CD4-positive, alpha-beta memory T cell (primary cell): ENCODE results near the gene CEBPE. TPM values are rescaled to one million over a fixed set of nuclear protein-coding genes. Genes with fewer than 3 reads are reported as not detected.

Experiments
- CTCF ChIA-PET: fragments of 350-600 bp; sonication (Branson Sonifier 250); formaldehyde crosslinking; loops from one replicate; lab custom pipeline; 2021; ENCODE audit warnings: inconsistent platforms; ENCODE audit not compliant: partially characterized antibody; lab: Charles Lee
- POLR2A ChIA-PET: fragments of 350-600 bp; sonication (Branson Sonifier 250); formaldehyde crosslinking; loops from one replicate; lab custom pipeline; 2021; ENCODE audit not compliant: partially characterized antibody; lab: Charles Lee
- DNase-seq, 5 donors: peaks; one replicate each; pipeline versions ENCODE4 v3.0.0 to v3.0.0-alpha.2; 2020 to 2022; ENCODE audit warnings: mixed read lengths in 1 of 5
- H3K27ac ChIP-seq: one replicate; pipeline ENCODE4 v1.7.0; 2013; ENCODE audit warnings: low read depth, low read length
- H3K27me3 ChIP-seq: 2 replicates; pipeline ENCODE4 v1.7.0; 2013; ENCODE audit warnings: mild to moderate bottlenecking, low read length, moderate library complexity; ENCODE audit not compliant: insufficient read depth
- H3K36me3 ChIP-seq: 2 replicates; pipeline ENCODE4 v1.7.0; 2013; ENCODE audit warnings: mild to moderate bottlenecking, low read length, moderate library complexity; ENCODE audit not compliant: insufficient read depth
- H3K4me1 ChIP-seq: 2 replicates; pipeline ENCODE4 v1.7.0; 2013; ENCODE audit warnings: mild to moderate bottlenecking, low read length, moderate library complexity; ENCODE audit not compliant: insufficient read depth
- H3K4me3 ChIP-seq, 2 donors: one replicate each; pipeline ENCODE4 v1.7.0; 2013; ENCODE audit warnings: low read length in 2 of 2, mild to moderate bottlenecking in 1 of 2
- H3K9me3 ChIP-seq, 2 donors: one replicate each; pipeline ENCODE4 v1.7.0; 2013; ENCODE audit warnings: low read length in 2 of 2, control low read depth in 1 of 2; ENCODE audit not compliant: control insufficient read depth in 1 of 2
- H3K27ac Mint-ChIP-seq, 7 donors: one replicate each; pipeline ENCODE4 v1.8.0; 2020 to 2021; ENCODE audit warnings: mixed read lengths in 7 of 7, mild to moderate bottlenecking in 6 of 7, inconsistent platforms in 3 of 7, moderate library complexity in 3 of 7
- H3K27me3 Mint-ChIP-seq, 2 donors: one replicate each; pipeline ENCODE4 v1.8.0; 2020 to 2021; ENCODE audit warnings: mixed read lengths in 2 of 2
- H3K36me3 Mint-ChIP-seq, 2 donors: one replicate each; pipeline ENCODE4 v1.8.0; 2020 to 2021; ENCODE audit warnings: mixed read lengths in 2 of 2, inconsistent platforms in 1 of 2, mild to moderate bottlenecking in 1 of 2
- H3K4me1 Mint-ChIP-seq, 4 donors: one replicate each; pipeline ENCODE4 v1.8.0; 2020 to 2021; ENCODE audit warnings: mixed read lengths in 4 of 4, mild to moderate bottlenecking in 1 of 4
- H3K4me3 Mint-ChIP-seq, 8 donors: one replicate each; pipeline ENCODE4 v1.8.0; 2020 to 2021; ENCODE audit warnings: mixed read lengths in 8 of 8, mild to moderate bottlenecking in 7 of 8, moderate library complexity in 6 of 8, inconsistent platforms in 3 of 8
- H3K9me3 Mint-ChIP-seq, 8 donors: one replicate each; pipeline ENCODE4 v1.8.0; 2020 to 2021; ENCODE audit warnings: mixed read lengths in 8 of 8, mild to moderate bottlenecking in 5 of 8, inconsistent platforms in 3 of 8, moderate library complexity in 1 of 8
- intact Hi-C: fragments of 100-400 bp; cut with micrococcal nuclease; formaldehyde crosslinking; loops from one replicate; pipeline ENCODE4 v1.15.1; 2023
- polyA plus RNA-seq, 2 donors: library from polyadenylated mRNA; unstranded; fragments of 300-500 nt; fragmentation: Illumina TruSeq; gene quantifications; one replicate each; pipeline ENCODE4 v1.2.3, GENCODE V29; 2021
- total RNA-seq, 2 experiments: library from RNA; stranded (reverse); gene quantifications; one replicate each; pipeline ENCODE4 v1.2.3, GENCODE V29; 2021

The CEBPE gene
- total and polyA plus RNA-seq, 4 experiments from 2014 or later = 0.16 to 0.84 (median 0.52) TPM

GRCh38 chr14:23085458-23085857 lies 33.6 kb downstream of the CEBPE start:
- H3K4me3 Mint-ChIP-seq = no peak overlapping the region
- Histone ChIP-seq H3K4me1 (peaks cover 5% of the 10 kb centered on the region), H3K4me3 (no peak overlapping the region), H3K9me3 (no peaks in the 10 kb centered on the region), H3K27ac (no peak overlapping the region), H3K36me3 (peaks cover 69% of the 10 kb centered on the region), H3K27me3 (no peaks in the 10 kb centered on the region)
- intact Hi-C loops = no loop called here
- H3K36me3 Mint-ChIP-seq = peaks cover 56 to 71% of the 10 kb centered on the region in 2 donors
- no peak for DNase-seq
- H3K27ac Mint-ChIP-seq = no peak overlapping the region
- ChIA-PET CTCF (interaction anchor here (1.1 to 2.1 kb wide), 7 partner anchors 8 to 99 kb away, joined by 3 to 8 read pairs (median 4); partner anchors contain the start of genes ACIN1 and C14orf119), POLR2A (interaction anchor here (0.8 to 1.1 kb wide), 2 partner anchors 9 kb away, joined by 3 to 6 read pairs; partner anchors contain the start of genes ACIN1 and C14orf119)
- H3K4me1 Mint-ChIP-seq = peaks cover 19 to 37% (median 20%) of the 10 kb centered on the region in 4 donors
- H3K27me3 Mint-ChIP-seq = no peaks in the 10 kb centered on the region
- H3K9me3 Mint-ChIP-seq = peaks cover 0 to 3% (median 0%) of the 10 kb centered on the region in 8 donors

- Mint-ChIP-seq H3K4me1 (peaks cover 2 to 9% (median 7%) of the 10 kb centered on the region in 4 donors), H3K36me3 (peaks cover 57 to 75% of the 10 kb centered on the region in 2 donors), H3K27me3 (no peaks in the 10 kb centered on the region), H3K4me3 (no peak overlapping the region), H3K9me3 (no peaks in the 10 kb centered on the region), H3K27ac (peak overlapping the region in 5 of 7 donors; percentile 13 to 86 (median 71))
- no peak for DNase-seq
- Histone ChIP-seq H3K27ac (no peak overlapping the region), H3K27me3 (no peaks in the 10 kb centered on the region), H3K36me3 (peaks cover 78% of the 10 kb centered on the region), H3K4me3 (no peak overlapping the region), H3K4me1 (no peaks in the 10 kb centered on the region), H3K9me3 (no peaks in the 10 kb centered on the region)
- intact Hi-C loops = no loop called here
- ChIA-PET POLR2A (interaction anchor here (0.5 to 0.9 kb wide), 2 partner anchors 14 to 20 kb away, joined by 3 to 4 read pairs; partner anchors contain the start of gene ACIN1), CTCF (interaction anchor here (0.7 to 5.6 kb wide), 8 partner anchors 8 to 92 kb away, joined by 3 to 47 read pairs (median 4); partner anchors contain the start of genes ACIN1 and C14orf119)
Observed at GRCh38 chr14:23080474-23080873, 38.6 kb downstream of the CEBPE start.

GRCh38 chr14:23079716-23080115 lies 39.3 kb downstream of the CEBPE start:
- Mint-ChIP-seq H3K27me3 (no peaks in the 10 kb centered on the region), H3K4me3 (no peak overlapping the region), H3K36me3 (peaks cover 54 to 75% of the 10 kb centered on the region in 2 donors), H3K9me3 (no peaks in the 10 kb centered on the region), H3K4me1 (peaks cover 0 to 9% (median 8%) of the 10 kb centered on the region in 4 donors), H3K27ac (no peak overlapping the region)
- POLR2A ChIA-PET = interaction anchor here (0.5 to 0.9 kb wide), 3 partner anchors 8 to 20 kb away, joined by 3 to 4 read pairs (median 3); partner anchors contain the start of gene ACIN1
- Histone ChIP-seq H3K4me1 (no peaks in the 10 kb centered on the region), H3K4me3 (no peak overlapping the region), H3K36me3 (peaks cover 82% of the 10 kb centered on the region), H3K27ac (no peak overlapping the region), H3K27me3 (no peaks in the 10 kb centered on the region), H3K9me3 (no peaks in the 10 kb centered on the region)
- no peak for DNase-seq
- CTCF ChIA-PET = interaction anchor here (1.3 to 5.6 kb wide), 5 partner anchors 11 to 92 kb away, joined by 3 to 47 read pairs (median 6); partner anchors contain the start of genes ACIN1 and C14orf119
- intact Hi-C loops = no loop called here

- H3K4me1 ChIP-seq = no peaks in the 10 kb centered on the region
- intact Hi-C loops = no loop called here
- no peak overlapping the region for H3K4me3 ChIP-seq
- no peaks in the 10 kb centered on the region for H3K27me3 ChIP-seq
- H3K9me3 Mint-ChIP-seq = no peaks in the 10 kb centered on the region
- H3K4me3 Mint-ChIP-seq = no peak overlapping the region
- ChIA-PET CTCF (interaction anchor here (1.1 to 5.6 kb wide), 7 partner anchors 10 to 92 kb away, joined by 3 to 47 read pairs (median 9); partner anchors contain the start of genes ACIN1, C14orf119 and CDH24), POLR2A (no interaction called here)
- peaks cover 51 to 80% of the 10 kb centered on the region in 2 donors for H3K36me3 Mint-ChIP-seq
- no peaks in the 10 kb centered on the region for H3K9me3 ChIP-seq
- H3K27me3 Mint-ChIP-seq = no peaks in the 10 kb centered on the region
- no peak for DNase-seq
- no peak overlapping the region for H3K27ac ChIP-seq
- H3K27ac Mint-ChIP-seq = peak overlapping the region in 1 of 7 donors; percentile 9
- peaks cover 0 to 9% (median 8%) of the 10 kb centered on the region in 4 donors for H3K4me1 Mint-ChIP-seq
- H3K36me3 ChIP-seq = peaks cover 83% of the 10 kb centered on the region
Observed at GRCh38 chr14:23078692-23079116, 40.4 kb downstream of the CEBPE start.

- Mint-ChIP-seq H3K4me1 (peaks cover 0 to 9% (median 8%) of the 10 kb centered on the region in 4 donors), H3K36me3 (peaks cover 51 to 79% of the 10 kb centered on the region in 2 donors), H3K4me3 (no peak overlapping the region), H3K9me3 (no peaks in the 10 kb centered on the region), H3K27me3 (no peaks in the 10 kb centered on the region), H3K27ac (peak overlapping the region in 1 of 7 donors; percentile 59)
- Histone ChIP-seq H3K27me3 (no peaks in the 10 kb centered on the region), H3K4me1 (no peaks in the 10 kb centered on the region), H3K9me3 (no peaks in the 10 kb centered on the region), H3K4me3 (no peak overlapping the region), H3K36me3 (peaks cover 83% of the 10 kb centered on the region), H3K27ac (no peak overlapping the region)
- intact Hi-C loops = loop anchor here (1.0 to 2.0 kb wide), 3 partner anchors 9 to 109 kb away; no protein-coding TSS in a partner anchor
- POLR2A ChIA-PET = interaction anchor here (0.9 to 2.4 kb wide), 4 partner anchors 9 to 43 kb away, joined by 3 to 16 read pairs (median 4); partner anchors contain the start of genes ACIN1 and C14orf119
- CTCF ChIA-PET = interaction anchor here (1.0 to 5.6 kb wide), 21 partner anchors 8 to 358 kb away, joined by 3 to 47 read pairs (median 6); partner anchors contain the start of genes ACIN1, C14orf119, CDH24 and CEBPE
- no peak for DNase-seq
Observed at GRCh38 chr14:23077962-23078361, 41.1 kb downstream of the CEBPE start.

- Mint-ChIP-seq H3K36me3 (peaks cover 55 to 87% of the 10 kb centered on the region in 2 donors), H3K9me3 (no peaks in the 10 kb centered on the region), H3K27me3 (no peaks in the 10 kb centered on the region), H3K4me3 (no peak overlapping the region), H3K27ac (peak overlapping the region in 3 of 7 donors; percentile 16 to 70 (median 57)), H3K4me1 (peaks cover 6 to 15% (median 10%) of the 10 kb centered on the region in 4 donors)
- ChIA-PET CTCF (interaction anchor here (0.6 to 5.6 kb wide), 34 partner anchors 8 to 359 kb away, joined by 3 to 47 read pairs (median 4); partner anchors contain the start of genes ACIN1, AJUBA, C14orf119 and CDH24), POLR2A (interaction anchor here (1.1 to 2.4 kb wide), 6 partner anchors 8 to 277 kb away, joined by 3 to 16 read pairs (median 4); partner anchors contain the start of genes ACIN1 and C14orf119)
- peak in 4 of 5 donors; percentile 25 to 42 (median 38) for DNase-seq
- Histone ChIP-seq H3K36me3 (peaks cover 87% of the 10 kb centered on the region), H3K4me1 (peaks cover 5% of the 10 kb centered on the region), H3K9me3 (no peaks in the 10 kb centered on the region), H3K27me3 (no peaks in the 10 kb centered on the region), H3K4me3 (no peak overlapping the region), H3K27ac (no peak overlapping the region)
- intact Hi-C loops = loop anchor here (1.0 to 2.0 kb wide), 3 partner anchors 8 to 110 kb away; no protein-coding TSS in a partner anchor
Observed at GRCh38 chr14:23076785-23077408, 42.2 kb downstream of the CEBPE start.
